ENCODE results near the gene TFR2.

Gene TFR2

GRCh38 chr7:100614308-100614861, 27.0 kb downstream of the TFR2 start:
- Histone ChIP-seq H3K27me3 (ENCODE audit: insufficient read depth, low read length) (peaks cover 6% of the 10 kb centered on the region), H3K27ac (ENCODE audit: low read length) (no peak overlapping the region), H3K4me1 (ENCODE audit: insufficient read depth, low read length) (no peaks in the 10 kb centered on the region), H3K4me3 (ENCODE audit: low read length) (no peak overlapping the region), H3K36me3 (ENCODE audit: insufficient read depth, low read depth, low read length) (no peaks in the 10 kb centered on the region), H3K9ac (ENCODE audit: low read depth, low read length) (no peak overlapping the region), H3K9me3 (ENCODE audit: insufficient read depth, low read depth, low read length) (no peaks in the 10 kb centered on the region)

- H3K4me1 ChIP-seq (ENCODE audit: insufficient read depth, low read length) = no peaks in the 10 kb centered on the region
- H3K9ac ChIP-seq (ENCODE audit: low read depth, low read length) = no peak overlapping the region
- H3K27ac ChIP-seq (ENCODE audit: low read length) = no peak overlapping the region
- H3K36me3 ChIP-seq (ENCODE audit: insufficient read depth, low read depth, low read length) = no peaks in the 10 kb centered on the region
- H3K4me3 ChIP-seq (ENCODE audit: low read length) = peak overlapping the region; percentile 90
- H3K9me3 ChIP-seq (ENCODE audit: insufficient read depth, low read depth, low read length) = no peaks in the 10 kb centered on the region
- H3K27me3 ChIP-seq (ENCODE audit: insufficient read depth, low read length) = peaks cover 6% of the 10 kb centered on the region
Measured at GRCh38 chr7:100613412-100614175, 27.8 kb downstream of the TFR2 start.

- no peaks in the 10 kb centered on the region for H3K9me3 ChIP-seq (ENCODE audit: insufficient read depth, low read depth, low read length)
- peak overlapping the region; percentile 90 for H3K4me3 ChIP-seq (ENCODE audit: low read length)
- no peaks in the 10 kb centered on the region for H3K36me3 ChIP-seq (ENCODE audit: insufficient read depth, low read depth, low read length)
- no peaks in the 10 kb centered on the region for H3K4me1 ChIP-seq (ENCODE audit: insufficient read depth, low read length)
- no peak overlapping the region for H3K27ac ChIP-seq (ENCODE audit: low read length)
- H3K9ac ChIP-seq (ENCODE audit: low read depth, low read length) = peak overlapping the region; percentile 56; the same call in 1 of the 2 replicates
- peaks cover 6% of the 10 kb centered on the region for H3K27me3 ChIP-seq (ENCODE audit: insufficient read depth, low read length)
Measured at GRCh38 chr7:100612730-100613390, 28.5 kb downstream of the TFR2 start.

GRCh38 chr7:100611983-100612729, 29.2 kb downstream of the TFR2 start, which contains the start of gene MOSPD3:
Gene MOSPD3 (plus strand): TSS chr7:100612540. CDS start chr7:100612792, 252 bp downstream.
- H3K27ac ChIP-seq (ENCODE audit: low read length) = peak within 1 kb of the TSS; percentile 67
- H3K4me1 ChIP-seq (ENCODE audit: insufficient read depth, low read length) = no peaks in the 10 kb centered on the region

GRCh38 chr7:100609958-100610357, 31.4 kb downstream of the TFR2 start:
- Histone ChIP-seq H3K36me3 (ENCODE audit: insufficient read depth, low read depth, low read length) (no peaks in the 10 kb centered on the region), H3K27me3 (ENCODE audit: insufficient read depth, low read length) (peaks cover 22% of the 10 kb centered on the region), H3K9me3 (ENCODE audit: insufficient read depth, low read depth, low read length) (no peaks in the 10 kb centered on the region), H3K4me1 (ENCODE audit: insufficient read depth, low read length) (peaks cover 4% of the 10 kb centered on the region; the same call in 1 of the 2 replicates), H3K27ac (ENCODE audit: low read length) (no peak overlapping the region), H3K4me3 (ENCODE audit: low read length) (no peak overlapping the region), H3K9ac (ENCODE audit: low read depth, low read length) (no peak overlapping the region)

More at GRCh38 chr7:100611983-100612729, 29.2 kb downstream of the TFR2 start, which contains the start of gene MOSPD3:
- Histone ChIP-seq H3K9me3 (ENCODE audit: insufficient read depth, low read depth, low read length) (no peaks in the 10 kb centered on the region), H3K9ac (ENCODE audit: low read depth, low read length) (peak within 1 kb of the TSS; percentile 91; the same call in 1 of the 2 replicates), H3K36me3 (ENCODE audit: insufficient read depth, low read depth, low read length) (no peaks in the 10 kb centered on the region), H3K27me3 (ENCODE audit: insufficient read depth, low read length) (peaks cover 6% of the 10 kb centered on the region), H3K4me3 (ENCODE audit: low read length) (peak within 1 kb of the TSS; percentile 90)

GRCh38 chr7:100607111-100607510, 34.2 kb downstream of the TFR2 start:
- Histone ChIP-seq H3K27ac (ENCODE audit: low read length) (no peak overlapping the region), H3K4me1 (ENCODE audit: insufficient read depth, low read length) (peaks cover 15% of the 10 kb centered on the region; the same call in 1 of the 2 replicates), H3K27me3 (ENCODE audit: insufficient read depth, low read length) (peaks cover 19% of the 10 kb centered on the region), H3K4me3 (ENCODE audit: low read length) (no peak overlapping the region), H3K36me3 (ENCODE audit: insufficient read depth, low read depth, low read length) (no peaks in the 10 kb centered on the region), H3K9me3 (ENCODE audit: insufficient read depth, low read depth, low read length) (no peaks in the 10 kb centered on the region), H3K9ac (ENCODE audit: low read depth, low read length) (no peak overlapping the region)

GRCh38 chr7:100606313-100606712, 35.0 kb downstream of the TFR2 start:
- peaks cover 21% of the 10 kb centered on the region; the same call in 1 of the 2 replicates for H3K4me1 ChIP-seq (ENCODE audit: insufficient read depth, low read length)
- no peaks in the 10 kb centered on the region for H3K9me3 ChIP-seq (ENCODE audit: insufficient read depth, low read depth, low read length)
- H3K4me3 ChIP-seq (ENCODE audit: low read length) = peak overlapping the region; percentile 67; the same call in 1 of the 2 replicates
- no peak overlapping the region for H3K27ac ChIP-seq (ENCODE audit: low read length)
- no peaks in the 10 kb centered on the region for H3K36me3 ChIP-seq (ENCODE audit: insufficient read depth, low read depth, low read length)
- H3K27me3 ChIP-seq (ENCODE audit: insufficient read depth, low read length) = peaks cover 19% of the 10 kb centered on the region
- no peak overlapping the region; the same call in 1 of the 2 replicates for H3K9ac ChIP-seq (ENCODE audit: low read depth, low read length)

GRCh38 chr7:100604976-100605911, 36.1 kb downstream of the TFR2 start:
- Histone ChIP-seq H3K27me3 (ENCODE audit: insufficient read depth, low read length) (peaks cover 19% of the 10 kb centered on the region), H3K9ac (ENCODE audit: low read depth, low read length) (peak overlapping the region; percentile 67; the same call in 1 of the 2 replicates), H3K27ac (ENCODE audit: low read length) (no peak overlapping the region), H3K9me3 (ENCODE audit: insufficient read depth, low read depth, low read length) (no peaks in the 10 kb centered on the region), H3K36me3 (ENCODE audit: insufficient read depth, low read depth, low read length) (no peaks in the 10 kb centered on the region), H3K4me3 (ENCODE audit: low read length) (peak overlapping the region; percentile 67), H3K4me1 (ENCODE audit: insufficient read depth, low read length) (peaks cover 21% of the 10 kb centered on the region; the same call in 1 of the 2 replicates)

GRCh38 chr7:100604028-100604975, 37.0 kb downstream of the TFR2 start:
- Histone ChIP-seq H3K9me3 (ENCODE audit: insufficient read depth, low read depth, low read length) (no peaks in the 10 kb centered on the region), H3K4me1 (ENCODE audit: insufficient read depth, low read length) (peaks cover 21% of the 10 kb centered on the region; the same call in 1 of the 2 replicates), H3K27me3 (ENCODE audit: insufficient read depth, low read length) (peaks cover 19% of the 10 kb centered on the region), H3K36me3 (ENCODE audit: insufficient read depth, low read depth, low read length) (no peaks in the 10 kb centered on the region), H3K9ac (ENCODE audit: low read depth, low read length) (peak overlapping the region; percentile 83; the same call in 1 of the 2 replicates), H3K27ac (ENCODE audit: low read length) (no peak overlapping the region), H3K4me3 (ENCODE audit: low read length) (peak overlapping the region; percentile 74)

- H3K4me3 ChIP-seq (ENCODE audit: low read length) = peak overlapping the region; percentile 74
- H3K36me3 ChIP-seq (ENCODE audit: insufficient read depth, low read depth, low read length) = no peaks in the 10 kb centered on the region
- H3K9ac ChIP-seq (ENCODE audit: low read depth, low read length) = peak overlapping the region; percentile 83; the same call in 1 of the 2 replicates
- H3K27ac ChIP-seq (ENCODE audit: low read length) = no peak overlapping the region
- peaks cover 21% of the 10 kb centered on the region; the same call in 1 of the 2 replicates for H3K4me1 ChIP-seq (ENCODE audit: insufficient read depth, low read length)
- peaks cover 19% of the 10 kb centered on the region for H3K27me3 ChIP-seq (ENCODE audit: insufficient read depth, low read length)
- no peaks in the 10 kb centered on the region for H3K9me3 ChIP-seq (ENCODE audit: insufficient read depth, low read depth, low read length)
Measured at GRCh38 chr7:100603726-100604027, 37.7 kb downstream of the TFR2 start.

Measured in iPS-20b (cell line).